Astrocyte of the cerebellum (primary cell): Measurements from ENCODE around the gene POGLUT3.
A peak's percentile ranks its signal among the peaks of the same experiment; 100 is the strongest.

Experiments used
- DNase-seq: peaks from one replicate; pipeline ENCODE4 v3.0.0-alpha.2; 2011; ENCODE audit warnings: low read depth
- H3K4me3 ChIP-seq: 2 replicates; pipeline ENCODE4 v1.5.1; 2011; ENCODE audit warnings: mild to moderate bottlenecking, low read depth, low read length, moderate library complexity
- in situ Hi-C: cut with HindIII; loops from 2 replicates; pipeline ENCODE4 v1.10.0; 2017; ENCODE audit warnings: low sequenced_read_pairs
- TF ChIP-seq, protein P1 (sequence below): IDR thresholded peaks from 2 replicates; pipeline ENCODE4 v1.5.1; 2012; ENCODE audit warnings: low read length, low read depth, moderate library complexity, mild to moderate bottlenecking; ENCODE audit errors: missing control alignments

Gene POGLUT3

GRCh38 chr11:108474664-108475463 is 23.3 kb downstream of the POGLUT3 start:
- no peak overlapping the region for H3K4me3 ChIP-seq
- in situ Hi-C loops: no loop called here
- DNase-seq: no peak
- TF ChIP-seq, protein P1, sequence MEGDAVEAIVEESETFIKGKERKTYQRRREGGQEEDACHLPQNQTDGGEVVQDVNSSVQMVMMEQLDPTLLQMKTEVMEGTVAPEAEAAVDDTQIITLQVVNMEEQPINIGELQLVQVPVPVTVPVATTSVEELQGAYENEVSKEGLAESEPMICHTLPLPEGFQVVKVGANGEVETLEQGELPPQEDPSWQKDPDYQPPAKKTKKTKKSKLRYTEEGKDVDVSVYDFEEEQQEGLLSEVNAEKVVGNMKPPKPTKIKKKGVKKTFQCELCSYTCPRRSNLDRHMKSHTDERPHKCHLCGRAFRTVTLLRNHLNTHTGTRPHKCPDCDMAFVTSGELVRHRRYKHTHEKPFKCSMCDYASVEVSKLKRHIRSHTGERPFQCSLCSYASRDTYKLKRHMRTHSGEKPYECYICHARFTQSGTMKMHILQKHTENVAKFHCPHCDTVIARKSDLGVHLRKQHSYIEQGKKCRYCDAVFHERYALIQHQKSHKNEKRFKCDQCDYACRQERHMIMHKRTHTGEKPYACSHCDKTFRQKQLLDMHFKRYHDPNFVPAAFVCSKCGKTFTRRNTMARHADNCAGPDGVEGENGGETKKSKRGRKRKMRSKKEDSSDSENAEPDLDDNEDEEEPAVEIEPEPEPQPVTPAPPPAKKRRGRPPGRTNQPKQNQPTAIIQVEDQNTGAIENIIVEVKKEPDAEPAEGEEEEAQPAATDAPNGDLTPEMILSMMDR: no peak

- H3K4me3 ChIP-seq: no peak overlapping the region
- TF ChIP-seq, protein P1: no peak
- in situ Hi-C loops: no loop called here
- DNase-seq: no peak
Measured at GRCh38 chr11:108472681-108473080, 25.5 kb downstream of the POGLUT3 start.

DNA sequence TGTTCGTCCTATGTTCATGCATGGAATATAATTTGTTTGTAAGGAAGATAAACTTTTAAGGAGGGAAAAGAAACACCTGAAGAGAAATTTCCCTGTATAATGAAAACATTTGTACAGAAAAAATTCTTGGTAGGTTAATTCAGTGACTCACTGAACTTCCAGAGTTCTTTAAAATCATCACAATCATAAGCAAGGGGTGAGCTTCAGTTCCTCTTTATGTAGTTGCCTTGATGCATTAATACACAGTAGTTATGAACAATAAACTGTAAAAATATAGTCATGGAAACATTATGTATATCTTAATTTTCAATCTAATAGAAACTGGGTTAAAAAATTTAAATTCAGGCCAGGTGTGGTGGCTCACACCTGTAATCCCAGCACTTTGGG is 29.7 kb downstream of the POGLUT3 start:
- TF ChIP-seq, protein P1: no peak

DNA sequence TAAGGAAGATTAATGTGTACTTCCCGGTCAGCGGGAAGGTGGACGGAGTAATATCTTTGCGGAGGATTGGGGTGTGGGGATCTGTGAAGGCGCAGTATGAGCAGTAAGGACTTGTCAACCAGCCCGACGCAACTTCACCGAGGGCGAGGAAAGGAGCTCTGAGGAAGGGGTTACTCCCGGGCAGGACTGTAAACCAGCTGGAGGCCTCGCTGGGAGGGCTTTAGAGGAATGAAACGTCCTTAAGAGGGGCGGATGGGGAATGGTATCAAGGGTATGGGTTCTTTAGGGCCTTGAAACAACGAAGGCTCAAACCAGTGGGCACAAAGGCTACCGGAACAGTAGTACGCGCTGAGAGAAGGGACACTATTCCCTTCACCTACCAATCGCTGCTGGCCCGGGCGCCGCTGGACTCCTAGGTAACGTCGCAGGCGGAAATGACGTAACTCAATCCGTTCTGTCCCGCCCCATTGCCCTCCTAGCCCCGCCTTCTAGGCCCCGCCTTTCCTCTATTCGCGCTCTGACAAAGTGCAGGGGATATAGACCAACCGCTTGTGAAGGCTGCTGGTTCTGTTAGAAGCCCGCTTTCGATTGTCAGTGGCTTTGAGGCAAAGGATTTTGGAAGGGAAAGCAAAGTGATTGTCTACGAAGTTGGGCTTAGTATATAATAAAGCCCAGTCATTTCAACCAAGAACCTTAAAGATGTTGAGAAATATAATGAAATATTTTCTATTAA is 30.9 kb downstream of the POGLUT3 start, which contains the start of gene C11orf65:
C11orf65 (minus strand) TSS at position 439 of the 733 bp plus-strand sequence. CDS start 5,970 bp downstream, outside the sequence.
- in situ Hi-C loops: no loop called here
- H3K4me3 ChIP-seq: peak within 1 kb of the TSS; percentile 76
- peak; percentile 93 for DNase-seq
- TF ChIP-seq, protein P1: no peak

More for the DNA sequence above, 29.7 kb downstream of the POGLUT3 start:
- DNase-seq: no peak
- no peak overlapping the region for H3K4me3 ChIP-seq
- in situ Hi-C loops: no loop called here

- peak overlapping the region; percentile 76 for H3K4me3 ChIP-seq
- in situ Hi-C loops: no loop called here
- TF ChIP-seq, protein P1: no peak
- no peak for DNase-seq
Measured at GRCh38 chr11:108466405-108466804, 31.8 kb downstream of the POGLUT3 start.

- no peak overlapping the region for H3K4me3 ChIP-seq
- TF ChIP-seq, protein P1: no peak
- in situ Hi-C loops: no loop called here
- no peak for DNase-seq
Measured at GRCh38 chr11:108453207-108453835, 44.9 kb downstream of the POGLUT3 start.
